ENCODE results near the gene SFMBT2. TPM values are rescaled to one million over a fixed set of nuclear protein-coding genes. Genes with fewer than 3 reads are reported as not detected.
"Not testable (repeated sequence)": the region's sequence is repeated elsewhere in the genome, so short reads cannot be mapped to it uniquely, and the experiment has no call there.

Gene SFMBT2
- total RNA-seq, 2 experiments from 2014 or later: 63.1 to 63.2 TPM

- CTCF ChIA-PET; H3K9me3 Mint-ChIP-seq (ENCODE audit: insufficient read depth); DNase-seq; H3K4me3 Mint-ChIP-seq; H3K27ac Mint-ChIP-seq; H3K27me3 Mint-ChIP-seq (ENCODE audit: low read depth); ATAC-seq; POLR2A ChIA-PET: not testable (repeated sequence)
- peaks cover 63% of the 10 kb centered on the region for H3K36me3 Mint-ChIP-seq (ENCODE audit: low read depth)
- peaks cover 45% of the 10 kb centered on the region for H3K4me1 Mint-ChIP-seq (ENCODE audit: low read depth)
Measured at GRCh38 chr10:7299601-7300325, 111.1 kb downstream of the SFMBT2 start.

- ATAC-seq: no peak
- POLR2A ChIA-PET: no interaction called here
- H3K27me3 Mint-ChIP-seq (ENCODE audit: low read depth): no peaks in the 10 kb centered on the region
- H3K4me3 Mint-ChIP-seq: no peak overlapping the region
- no peak for DNase-seq
- peaks cover 40% of the 10 kb centered on the region for H3K4me1 Mint-ChIP-seq (ENCODE audit: low read depth)
- CTCF ChIA-PET: interaction anchor here (1.2 kb wide), 1 partner anchor 379 kb away, joined by 4 read pairs; no protein-coding TSS in a partner anchor
- H3K9me3 Mint-ChIP-seq (ENCODE audit: insufficient read depth): no peaks in the 10 kb centered on the region
- H3K36me3 Mint-ChIP-seq (ENCODE audit: low read depth): peaks cover 58% of the 10 kb centered on the region
- no peak overlapping the region for H3K27ac Mint-ChIP-seq
Measured at GRCh38 chr10:7298495-7298894, 112.3 kb downstream of the SFMBT2 start.

DNA sequence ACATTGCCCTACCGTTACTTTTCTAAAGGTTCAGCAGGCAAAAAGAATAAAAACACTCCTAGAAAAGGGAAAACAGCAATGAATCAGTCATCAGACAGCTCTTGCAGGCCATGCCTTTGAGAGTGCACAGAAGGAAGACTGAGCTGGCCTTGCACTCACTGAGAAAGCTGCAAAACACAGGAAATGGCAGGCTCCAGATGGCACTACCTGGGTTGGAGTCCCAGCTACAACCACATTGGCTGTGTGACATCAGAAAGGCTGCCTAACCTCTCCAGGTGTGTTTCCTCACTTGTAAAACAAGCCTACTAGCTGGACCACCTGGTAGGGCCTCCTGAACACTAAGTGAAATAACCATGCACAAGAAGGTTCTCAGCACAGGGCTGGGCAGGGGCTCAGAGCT, 113.7 kb downstream of the SFMBT2 start:
- no peaks in the 10 kb centered on the region for H3K9me3 Mint-ChIP-seq (ENCODE audit: insufficient read depth)
- peaks cover 40% of the 10 kb centered on the region for H3K4me1 Mint-ChIP-seq (ENCODE audit: low read depth)
- ChIA-PET POLR2A (no interaction called here), CTCF (interaction anchor here (0.9 to 1.7 kb wide), 3 partner anchors 30 to 390 kb away, joined by 3 to 4 read pairs (median 3); no protein-coding TSS in a partner anchor)
- DNase-seq: no peak
- no peak for ATAC-seq
- H3K27ac Mint-ChIP-seq: no peak overlapping the region
- no peak overlapping the region for H3K4me3 Mint-ChIP-seq
- H3K36me3 Mint-ChIP-seq (ENCODE audit: low read depth): peaks cover 49% of the 10 kb centered on the region
- H3K27me3 Mint-ChIP-seq (ENCODE audit: low read depth): no peaks in the 10 kb centered on the region

DNA sequence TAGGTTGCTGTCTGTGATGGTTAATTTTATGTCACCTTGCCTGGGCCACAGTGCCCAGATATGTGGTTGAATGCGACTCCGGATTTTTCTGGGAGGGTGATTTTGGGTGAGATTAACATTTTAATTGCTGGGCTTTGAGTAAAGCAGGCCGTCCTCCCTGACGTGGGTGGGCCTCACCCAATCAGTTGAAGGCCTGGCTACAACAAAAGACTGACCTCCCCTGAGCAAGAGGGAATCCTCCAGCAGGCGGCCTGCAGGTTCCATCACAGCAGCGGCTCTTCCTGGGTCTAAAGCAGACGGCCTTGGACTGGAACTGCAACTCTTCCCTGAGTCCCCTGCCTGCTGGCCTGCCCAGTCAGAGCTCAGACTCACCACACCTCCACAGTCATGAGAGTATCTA, 114.2 kb downstream of the SFMBT2 start:
- no peak for ATAC-seq
- no peak overlapping the region for H3K27ac Mint-ChIP-seq
- no peak for DNase-seq
- peaks cover 45% of the 10 kb centered on the region for H3K36me3 Mint-ChIP-seq (ENCODE audit: low read depth)
- peaks cover 40% of the 10 kb centered on the region for H3K4me1 Mint-ChIP-seq (ENCODE audit: low read depth)
- H3K27me3 Mint-ChIP-seq (ENCODE audit: low read depth): no peaks in the 10 kb centered on the region
- POLR2A ChIA-PET: no interaction called here
- CTCF ChIA-PET: interaction anchor here (0.9 to 1.7 kb wide), 3 partner anchors 29 to 391 kb away, joined by 3 to 4 read pairs (median 3); no protein-coding TSS in a partner anchor
- H3K4me3 Mint-ChIP-seq: no peak overlapping the region
- no peaks in the 10 kb centered on the region for H3K9me3 Mint-ChIP-seq (ENCODE audit: insufficient read depth)

- H3K27ac Mint-ChIP-seq: no peak overlapping the region
- H3K4me1 Mint-ChIP-seq (ENCODE audit: low read depth): peaks cover 40% of the 10 kb centered on the region
- ChIA-PET CTCF (interaction anchor here (1.7 kb wide), 1 partner anchor 29 kb away, joined by 4 read pairs; no protein-coding TSS in a partner anchor), POLR2A (no interaction called here)
- ATAC-seq (no peak), DNase-seq (no peak)
- H3K9me3 Mint-ChIP-seq (ENCODE audit: insufficient read depth): no peaks in the 10 kb centered on the region
- no peak overlapping the region for H3K4me3 Mint-ChIP-seq
- peaks cover 45% of the 10 kb centered on the region for H3K36me3 Mint-ChIP-seq (ENCODE audit: low read depth)
- no peaks in the 10 kb centered on the region for H3K27me3 Mint-ChIP-seq (ENCODE audit: low read depth)
Measured at GRCh38 chr10:7296076-7296475, 114.8 kb downstream of the SFMBT2 start.

- Mint-ChIP-seq H3K36me3 (ENCODE audit: low read depth) (peaks cover 41% of the 10 kb centered on the region), H3K4me3 (no peak overlapping the region), H3K9me3 (ENCODE audit: insufficient read depth) (no peaks in the 10 kb centered on the region), H3K27me3 (ENCODE audit: low read depth) (no peaks in the 10 kb centered on the region), H3K4me1 (ENCODE audit: low read depth) (peaks cover 32% of the 10 kb centered on the region), H3K27ac (no peak overlapping the region)
- ChIA-PET CTCF (no interaction called here), POLR2A (no interaction called here)
- ATAC-seq (no peak), DNase-seq (no peak)
Measured at GRCh38 chr10:7293378-7293920, 117.4 kb downstream of the SFMBT2 start.

DNA sequence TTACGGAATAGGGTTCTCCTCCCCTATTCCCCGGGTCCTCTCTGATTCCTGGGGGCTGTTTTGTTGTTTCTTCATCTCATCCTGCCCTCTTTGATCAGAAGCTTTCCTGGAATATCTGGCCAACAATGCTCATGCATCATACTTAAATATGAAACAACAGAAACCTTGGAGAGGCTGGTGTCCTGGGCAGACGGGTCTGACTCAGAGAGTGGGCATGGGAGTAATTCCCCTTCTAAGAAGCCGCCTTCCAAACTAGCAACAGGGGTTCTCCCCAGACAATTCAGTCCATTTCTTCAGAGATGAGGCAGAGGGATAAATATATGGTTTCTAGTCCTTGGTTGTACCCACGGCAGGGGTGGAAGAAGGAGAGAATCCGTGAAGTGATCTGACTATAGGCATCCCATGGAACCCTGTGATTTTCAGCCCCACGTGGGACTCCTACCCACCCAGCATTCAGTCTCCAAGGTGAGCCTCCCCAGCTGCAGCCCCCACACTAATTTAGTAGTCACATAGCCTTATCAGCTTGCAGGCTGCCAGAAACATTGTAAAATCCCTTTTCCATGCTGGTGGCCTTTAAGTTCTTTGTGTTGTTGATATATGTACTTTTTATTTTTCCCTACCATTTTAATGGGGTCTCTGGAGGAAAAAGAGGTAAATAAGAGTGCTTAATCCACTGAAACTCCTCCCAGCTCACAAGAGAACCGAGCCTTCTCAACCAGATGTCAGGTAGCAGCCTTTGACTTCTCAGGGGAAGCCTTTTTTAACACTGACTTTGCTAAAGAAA, 119.2 kb downstream of the SFMBT2 start:
- Mint-ChIP-seq H3K4me1 (ENCODE audit: low read depth) (peaks cover 15% of the 10 kb centered on the region), H3K4me3 (no peak overlapping the region), H3K9me3 (ENCODE audit: insufficient read depth) (no peaks in the 10 kb centered on the region), H3K27me3 (ENCODE audit: low read depth) (no peaks in the 10 kb centered on the region), H3K36me3 (ENCODE audit: low read depth) (peaks cover 35% of the 10 kb centered on the region), H3K27ac (no peak overlapping the region)
- CTCF ChIA-PET: no interaction called here
- ATAC-seq (no peak), DNase-seq (no peak)
- POLR2A ChIA-PET: no interaction called here

GRCh38 chr10:7288060-7288690, 122.7 kb downstream of the SFMBT2 start:
- no peak overlapping the region for H3K27ac Mint-ChIP-seq
- no peaks in the 10 kb centered on the region for H3K27me3 Mint-ChIP-seq (ENCODE audit: low read depth)
- no peaks in the 10 kb centered on the region for H3K9me3 Mint-ChIP-seq (ENCODE audit: insufficient read depth)
- ChIA-PET POLR2A (no interaction called here), CTCF (no interaction called here)
- peaks cover 3% of the 10 kb centered on the region for H3K4me1 Mint-ChIP-seq (ENCODE audit: low read depth)
- ATAC-seq (no peak), DNase-seq (no peak)
- no peak overlapping the region for H3K4me3 Mint-ChIP-seq
- peaks cover 38% of the 10 kb centered on the region for H3K36me3 Mint-ChIP-seq (ENCODE audit: low read depth)

- no peak for ATAC-seq
- Mint-ChIP-seq H3K9me3 (ENCODE audit: insufficient read depth) (no peaks in the 10 kb centered on the region), H3K4me1 (ENCODE audit: low read depth) (peaks cover 3% of the 10 kb centered on the region), H3K27ac (no peak overlapping the region), H3K27me3 (ENCODE audit: low read depth) (no peaks in the 10 kb centered on the region), H3K36me3 (ENCODE audit: low read depth) (peaks cover 46% of the 10 kb centered on the region), H3K4me3 (no peak overlapping the region)
- DNase-seq: no peak
- ChIA-PET POLR2A (no interaction called here), CTCF (no interaction called here)
Measured at GRCh38 chr10:7287377-7287776, 123.5 kb downstream of the SFMBT2 start.

GRCh38 chr10:7285522-7286322, 125.1 kb downstream of the SFMBT2 start:
- Mint-ChIP-seq H3K36me3 (ENCODE audit: low read depth) (peaks cover 49% of the 10 kb centered on the region), H3K4me3 (no peak overlapping the region), H3K27me3 (ENCODE audit: low read depth) (no peaks in the 10 kb centered on the region), H3K4me1 (ENCODE audit: low read depth) (peaks cover 9% of the 10 kb centered on the region), H3K9me3 (ENCODE audit: insufficient read depth) (no peaks in the 10 kb centered on the region), H3K27ac (no peak overlapping the region)
- DNase-seq: no peak
- no peak for ATAC-seq
- ChIA-PET CTCF (no interaction called here), POLR2A (no interaction called here)

DNA sequence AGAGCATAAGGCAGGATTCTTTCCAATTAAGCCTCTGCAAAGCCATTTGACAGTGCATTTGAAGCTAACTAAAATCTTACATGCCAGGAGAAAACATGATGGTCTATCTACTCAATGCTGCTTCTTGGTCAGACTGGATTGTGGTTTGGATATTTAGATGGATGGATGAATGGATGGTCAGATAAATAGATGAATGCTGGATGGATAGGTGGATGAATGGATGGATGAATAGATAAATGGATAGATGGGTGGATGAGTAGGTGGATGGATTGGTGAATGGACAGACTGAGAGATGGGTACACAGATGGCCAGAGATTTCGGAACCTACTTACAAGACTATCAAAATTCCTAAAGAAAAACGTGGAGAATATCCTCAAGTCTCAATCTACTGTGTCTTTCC, 127.6 kb downstream of the SFMBT2 start:
- ATAC-seq (no peak), DNase-seq (no peak)
- no peak overlapping the region for H3K4me3 Mint-ChIP-seq
- POLR2A ChIA-PET: no interaction called here
- H3K27me3 Mint-ChIP-seq (ENCODE audit: low read depth): no peaks in the 10 kb centered on the region
- CTCF ChIA-PET: interaction anchor here (1.3 kb wide), 1 partner anchor 363 kb away, joined by 3 read pairs; no protein-coding TSS in a partner anchor
- no peak overlapping the region for H3K27ac Mint-ChIP-seq
- H3K4me1 Mint-ChIP-seq (ENCODE audit: low read depth): peaks cover 12% of the 10 kb centered on the region
- H3K36me3 Mint-ChIP-seq (ENCODE audit: low read depth): peaks cover 52% of the 10 kb centered on the region
- H3K9me3 Mint-ChIP-seq (ENCODE audit: insufficient read depth): no peaks in the 10 kb centered on the region

Measured in activated CD8-positive, alpha-beta T cell treated with anti-CD3 and anti-CD28 coated beads, Interleukin-2, amount 10 ng/mL, durations not matched to agents 7 days and 5 days (primary cell).